DND-41 (cell line): ENCODE data around the gene KCNJ15.

Source experiments
- ATAC-seq: fragments of 200-7000 bp; cut with Tn5 transposase; 3 replicates; pipeline ENCODE4 v1.9.1; 2021; ENCODE audit warnings: low read depth; ENCODE audit not compliant: insufficient read depth
- DNase-seq: peaks from one replicate; pipeline ENCODE4 v3.0.0-alpha.2; 2020
- H2AFZ ChIP-seq: 2 replicates; pipeline ENCODE4 v1.6.0; 2012; ENCODE audit warnings: low read depth, low read length
- H3K27ac ChIP-seq: 2 replicates; pipeline ENCODE4 v1.5.1; 2012; ENCODE audit warnings: low read length, inconsistent platforms
- H3K27me3 ChIP-seq: fragments of 200-600 bp; sonication (generic); 2 replicates; pipeline ENCODE4 v1.6.0; 2012; ENCODE audit warnings: low read length, mild to moderate bottlenecking, inconsistent platforms; ENCODE audit not compliant: insufficient read depth, poor library complexity
- H3K36me3 ChIP-seq: 2 replicates; pipeline ENCODE4 v1.5.1; 2012; ENCODE audit warnings: low read length, inconsistent platforms; ENCODE audit not compliant: insufficient read depth
- H3K4me1 ChIP-seq: 2 replicates; pipeline ENCODE4 v1.5.1; 2012; ENCODE audit warnings: mild to moderate bottlenecking, low read length; ENCODE audit not compliant: insufficient read depth
- H3K4me2 ChIP-seq: 2 replicates; pipeline ENCODE4 v1.6.0; 2012; ENCODE audit warnings: mild to moderate bottlenecking, moderate library complexity, low read length, inconsistent platforms; ENCODE audit not compliant: insufficient read depth
- H3K4me3 ChIP-seq, 2 experiments: fragments of 200-600 bp in 1 of 2; shearing (Covaris generic) in 1 of 2; 2 replicates each; pipeline ENCODE4 v1.5.1; 2012 to 2016; ENCODE audit warnings: inconsistent platforms in 2 of 2, low read length in 2 of 2, mild to moderate bottlenecking in 2 of 2, low read depth in 1 of 2, moderate library complexity in 1 of 2
- H3K79me2 ChIP-seq: 2 replicates; pipeline ENCODE4 v1.6.0; 2012; ENCODE audit warnings: low read length, inconsistent platforms; ENCODE audit not compliant: insufficient read depth
- H3K9ac ChIP-seq: 2 replicates; pipeline ENCODE4 v1.6.0; 2012; ENCODE audit warnings: low read depth, mild to moderate bottlenecking, inconsistent platforms, low read length, moderate library complexity
- H3K9me3 ChIP-seq: 2 replicates; pipeline ENCODE4 v1.5.1; 2012; ENCODE audit warnings: low read length, moderate library complexity, mild to moderate bottlenecking, inconsistent platforms; ENCODE audit not compliant: insufficient read depth, severe bottlenecking
- H4K20me1 ChIP-seq: 2 replicates; pipeline ENCODE4 v1.6.0; 2012; ENCODE audit warnings: low read length; ENCODE audit not compliant: insufficient read depth
- EZH2 ChIP-seq: IDR thresholded peaks from 3 replicates; pipeline ENCODE4 v1.6.1; 2012; ENCODE audit warnings: borderline replicate concordance, low read depth, mild to moderate bottlenecking, moderate library complexity, low read length, inconsistent platforms; ENCODE audit not compliant: severe bottlenecking
- TF ChIP-seq, protein P1 (sequence below): IDR thresholded peaks from 2 replicates; pipeline ENCODE4 v1.5.1; 2012; ENCODE audit warnings: borderline replicate concordance, low read length, moderate library complexity, mild to moderate bottlenecking; ENCODE audit not compliant: poor library complexity, severe bottlenecking; ENCODE audit errors: extremely low read depth

KCNJ15 gene

DNA sequence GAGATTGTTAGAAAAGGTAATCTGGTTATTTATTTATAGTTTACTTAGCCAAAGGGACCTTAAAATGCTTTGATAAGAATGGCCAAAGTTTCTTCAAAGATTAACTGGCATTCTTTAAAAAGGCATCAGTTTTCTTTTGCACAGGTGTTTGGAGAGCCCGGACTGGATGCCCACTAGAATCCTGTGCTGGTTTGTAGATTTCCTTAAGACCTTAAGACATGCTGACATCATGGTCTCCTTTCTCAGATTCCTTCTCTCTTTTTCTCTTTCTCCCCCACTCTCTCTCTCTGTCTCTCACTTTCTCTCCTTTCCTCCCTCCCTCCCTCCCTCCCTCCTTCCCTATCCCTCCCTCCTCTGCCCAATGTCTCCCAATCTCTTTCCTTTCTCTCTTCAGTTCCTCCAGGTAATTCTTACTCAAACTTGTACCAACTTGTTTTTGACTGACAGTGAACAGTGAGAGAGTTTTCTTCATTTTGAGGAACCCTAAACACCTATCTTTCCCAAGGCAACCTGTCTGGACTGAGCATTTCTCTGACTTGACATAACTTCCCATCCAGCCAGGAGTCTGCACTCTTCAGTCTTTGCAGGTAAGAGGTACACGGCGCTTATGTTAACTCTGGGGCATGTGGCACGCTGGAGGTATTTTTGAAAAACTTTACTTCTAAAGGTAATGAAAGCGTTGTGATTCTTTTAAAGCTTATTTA is at the start of gene KCNJ15:
TSS of gene KCNJ15 (plus strand) at position 393 of the 704 bp plus-strand sequence. CDS start 42,271 bp downstream, outside the sequence.
- TF ChIP-seq, protein P1, sequence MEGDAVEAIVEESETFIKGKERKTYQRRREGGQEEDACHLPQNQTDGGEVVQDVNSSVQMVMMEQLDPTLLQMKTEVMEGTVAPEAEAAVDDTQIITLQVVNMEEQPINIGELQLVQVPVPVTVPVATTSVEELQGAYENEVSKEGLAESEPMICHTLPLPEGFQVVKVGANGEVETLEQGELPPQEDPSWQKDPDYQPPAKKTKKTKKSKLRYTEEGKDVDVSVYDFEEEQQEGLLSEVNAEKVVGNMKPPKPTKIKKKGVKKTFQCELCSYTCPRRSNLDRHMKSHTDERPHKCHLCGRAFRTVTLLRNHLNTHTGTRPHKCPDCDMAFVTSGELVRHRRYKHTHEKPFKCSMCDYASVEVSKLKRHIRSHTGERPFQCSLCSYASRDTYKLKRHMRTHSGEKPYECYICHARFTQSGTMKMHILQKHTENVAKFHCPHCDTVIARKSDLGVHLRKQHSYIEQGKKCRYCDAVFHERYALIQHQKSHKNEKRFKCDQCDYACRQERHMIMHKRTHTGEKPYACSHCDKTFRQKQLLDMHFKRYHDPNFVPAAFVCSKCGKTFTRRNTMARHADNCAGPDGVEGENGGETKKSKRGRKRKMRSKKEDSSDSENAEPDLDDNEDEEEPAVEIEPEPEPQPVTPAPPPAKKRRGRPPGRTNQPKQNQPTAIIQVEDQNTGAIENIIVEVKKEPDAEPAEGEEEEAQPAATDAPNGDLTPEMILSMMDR = no peak
- TF ChIP-seq EZH2 = no peak
- ATAC-seq (no peak), DNase-seq (no peak)
- no peaks in the 10 kb centered on the region for H3K36me3 ChIP-seq
- no peak within 1 kb of the TSS for H3K4me3 ChIP-seq
- H3K79me2 ChIP-seq = no peaks in the 10 kb centered on the region
- no peaks in the 10 kb centered on the region for H3K4me1 ChIP-seq
- H3K9ac ChIP-seq = no peak within 1 kb of the TSS
- H3K27ac ChIP-seq = no peak within 1 kb of the TSS
- peaks cover 13% of the 10 kb centered on the region for H3K27me3 ChIP-seq
- no peak within 1 kb of the TSS for H2AFZ ChIP-seq
- H3K9me3 ChIP-seq = no peaks in the 10 kb centered on the region
- no peak within 1 kb of the TSS for H3K4me2 ChIP-seq
- H4K20me1 ChIP-seq = no peaks in the 10 kb centered on the region

DNA sequence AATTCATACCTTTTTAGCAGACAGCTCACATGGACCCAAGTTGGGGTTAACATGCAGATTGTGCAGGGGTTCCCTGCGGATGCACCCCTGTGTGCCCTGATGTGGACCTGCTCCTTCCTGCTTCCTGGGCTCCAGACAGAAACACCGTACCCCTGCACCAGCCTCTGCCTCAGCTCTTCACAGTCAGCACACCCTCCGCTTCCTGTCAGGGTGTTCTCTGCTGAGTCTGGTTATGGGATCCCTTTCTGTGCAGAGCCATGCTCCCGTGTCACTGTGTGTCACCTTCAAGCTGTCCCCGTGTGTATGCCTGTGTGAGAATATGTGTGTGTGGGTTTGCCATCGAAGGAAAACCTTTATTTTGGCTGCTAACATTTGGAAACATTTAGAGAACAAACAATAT is 48.7 kb upstream of the KCNJ15 start:
- Histone ChIP-seq H3K4me1 (no peaks in the 10 kb centered on the region), H4K20me1 (no peaks in the 10 kb centered on the region), H3K9ac (no peak overlapping the region), H3K9me3 (no peaks in the 10 kb centered on the region), H2AFZ (no peak overlapping the region), H3K27ac (no peak overlapping the region), H3K4me3 (no peak overlapping the region), H3K4me2 (no peak overlapping the region), H3K79me2 (no peaks in the 10 kb centered on the region), H3K27me3 (peaks cover 4% of the 10 kb centered on the region), H3K36me3 (no peaks in the 10 kb centered on the region)
- DNase-seq (peak; percentile 7), ATAC-seq (peak; percentile 49; the same call in 1 of the 3 replicates)
- TF ChIP-seq EZH2 = no peak
- TF ChIP-seq, protein P1 = no peak

DNA sequence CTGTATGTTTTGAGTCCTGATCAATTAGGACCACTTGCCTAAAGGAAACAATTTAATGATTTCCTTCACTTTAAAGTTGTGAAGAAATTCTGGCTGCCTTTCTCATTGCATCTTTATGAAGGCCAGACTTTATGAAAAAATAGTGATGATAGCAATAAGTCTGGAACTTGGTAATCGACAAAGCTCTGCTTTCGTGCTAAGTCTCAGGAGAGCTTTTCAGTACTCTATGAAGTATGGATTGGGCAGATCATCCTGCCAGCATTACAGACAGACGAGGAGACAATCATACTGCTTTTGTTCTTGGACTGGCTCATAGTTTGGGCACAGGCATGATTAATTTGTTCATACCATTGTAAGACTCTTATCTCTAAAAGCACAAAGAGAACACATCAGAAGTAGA is 45.5 kb upstream of the KCNJ15 start:
- Histone ChIP-seq H3K79me2 (no peaks in the 10 kb centered on the region), H3K27ac (no peak overlapping the region), H3K27me3 (peaks cover 8% of the 10 kb centered on the region), H3K4me2 (no peak overlapping the region), H3K4me3 (no peak overlapping the region), H3K4me1 (no peaks in the 10 kb centered on the region), H3K9me3 (no peaks in the 10 kb centered on the region), H3K9ac (no peak overlapping the region), H3K36me3 (no peaks in the 10 kb centered on the region), H2AFZ (no peak overlapping the region), H4K20me1 (no peaks in the 10 kb centered on the region)
- ATAC-seq (no peak), DNase-seq (no peak)
- TF ChIP-seq EZH2 = no peak
- TF ChIP-seq, protein P1 = no peak

DNA sequence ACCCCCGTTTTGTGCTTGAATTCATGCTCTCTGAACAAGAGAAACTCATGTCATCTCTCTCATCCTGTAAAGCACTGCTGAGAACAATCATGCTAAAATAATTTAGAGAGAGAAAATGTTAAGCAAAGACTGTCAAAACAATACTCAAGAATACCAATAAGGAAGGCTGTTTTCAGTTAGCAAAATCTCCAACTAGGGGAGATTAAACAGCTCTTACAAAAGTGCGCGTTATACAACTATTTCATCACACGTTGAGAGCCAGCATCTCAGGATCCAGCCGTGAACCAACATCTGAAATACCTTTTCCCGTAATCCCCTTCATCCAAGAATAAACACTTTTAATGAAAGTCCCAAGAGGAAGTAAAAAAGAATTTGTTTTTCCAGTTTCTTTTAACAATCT is 44.1 kb upstream of the KCNJ15 start:
- H3K9ac ChIP-seq = no peak overlapping the region
- H2AFZ ChIP-seq = no peak overlapping the region
- no peaks in the 10 kb centered on the region for H3K36me3 ChIP-seq
- H3K4me3 ChIP-seq = no peak overlapping the region
- peaks cover 8% of the 10 kb centered on the region for H3K27me3 ChIP-seq
- DNase-seq = no peak
- no peak for ATAC-seq
- no peaks in the 10 kb centered on the region for H4K20me1 ChIP-seq
- no peak overlapping the region for H3K27ac ChIP-seq
- no peak overlapping the region for H3K4me2 ChIP-seq
- TF ChIP-seq, protein P1 = no peak
- TF ChIP-seq EZH2 = no peak
- H3K79me2 ChIP-seq = no peaks in the 10 kb centered on the region
- H3K4me1 ChIP-seq = no peaks in the 10 kb centered on the region
- no peaks in the 10 kb centered on the region for H3K9me3 ChIP-seq
